Stimulated activated CD4-positive, alpha-beta T cell treated with anti-CD3 and anti-CD28 coated beads, Interleukin-1b, Interleukin-23, amount 100 ng/mL, for 4 hours (primary cell): ENCODE measurements around the gene KRTAP10-5.

Source experiments
- DNase-seq, 2 donors: peaks; one replicate each; pipeline ENCODE4 v3.0.0-alpha.2; 2020; ENCODE audit warnings: low read depth in 2 of 2

Gene KRTAP10-5

GRCh38 chr21:44530221-44530902, 50.0 kb downstream of the KRTAP10-5 start:
- DNase-seq, result no peak

- DNase-seq, result no peak
Observed at GRCh38 chr21:44529503-44530125, 50.8 kb downstream of the KRTAP10-5 start.
